DND-41 (cell line): ENCODE data around the gene LDB2.

ENCODE experiments used
- CTCF ChIP-seq: IDR thresholded peaks from 2 replicates; pipeline ENCODE4 v1.5.1; 2012; ENCODE audit warnings: borderline replicate concordance, low read length, moderate library complexity, mild to moderate bottlenecking; ENCODE audit not compliant: poor library complexity, severe bottlenecking; ENCODE audit errors: extremely low read depth
- EZH2 ChIP-seq: IDR thresholded peaks from 3 replicates; pipeline ENCODE4 v1.6.1; 2012; ENCODE audit warnings: borderline replicate concordance, low read depth, mild to moderate bottlenecking, moderate library complexity, low read length, inconsistent platforms; ENCODE audit not compliant: severe bottlenecking

- no peak for TF ChIP-seq CTCF
- TF ChIP-seq EZH2, result no peak
Measured at GRCh38 chr4:16884673-16885460, 13.6 kb downstream of the LDB2 start.
